Panc1 (cell line): ENCODE results near the gene TCHHL1. TPM values are rescaled to one million over a fixed set of nuclear protein-coding genes. Genes with fewer than 3 reads are reported as not detected.

ENCODE experiments used
- ATAC-seq: fragments of 200-7000 bp; cut with Tn5 transposase; 2 replicates; pipeline ENCODE4 v1.9.1; 2020; ENCODE audit warnings: mild to moderate bottlenecking, moderate library complexity
- BruUV-seq: library from RNA; stranded (reverse); fragments of 400-500 nt; replicated peaks from 2 replicates; lab custom pipeline; 2021; lab: Mats Ljungman, UMichigan
- CTCF ChIA-PET: fragments of 300-600 bp; sonication (Branson Sonifier 250); formaldehyde crosslinking; loops from one replicate; lab custom pipeline; 2022; ENCODE audit warnings: antibody characterized with exemption; lab: Charles Lee
- POLR2A ChIA-PET: fragments of 300-600 bp; sonication (Branson Sonifier 250); formaldehyde crosslinking; loops from one replicate; lab custom pipeline; 2022; ENCODE audit warnings: antibody characterized with exemption; lab: Charles Lee
- DNase-seq: peaks from one replicate; pipeline ENCODE4 v3.0.0-alpha.2; 2010; ENCODE audit warnings: low read depth, low spot score
- H3K27ac ChIP-seq: 2 replicates; pipeline ENCODE4 v1.5.1; 2011; ENCODE audit warnings: mild to moderate bottlenecking, low read length, inconsistent platforms
- H3K27me3 ChIP-seq: fragments of 200-500 bp; sonication (Bioruptor generic); 2 replicates; pipeline ENCODE4 v1.6.0; 2014; ENCODE audit warnings: low read length, inconsistent platforms; ENCODE audit not compliant: control insufficient read depth, insufficient read depth
- H3K36me3 ChIP-seq: fragments of 200-500 bp; sonication (Bioruptor generic); 2 replicates; pipeline ENCODE4 v1.5.1; 2014; ENCODE audit warnings: inconsistent platforms, mild to moderate bottlenecking, low read length, moderate library complexity; ENCODE audit not compliant: control insufficient read depth, insufficient read depth
- H3K4me1 ChIP-seq: 2 replicates; pipeline ENCODE4 v1.5.1; 2011; ENCODE audit warnings: inconsistent platforms, mild to moderate bottlenecking, low read length, moderate library complexity; ENCODE audit not compliant: control insufficient read depth, insufficient read depth
- H3K4me3 ChIP-seq, 2 experiments: 2 replicates each; pipeline ENCODE4 v1.5.1; 2011 to 2012; ENCODE audit warnings: low read depth in 2 of 2, low read length in 2 of 2, mild to moderate bottlenecking in 2 of 2, inconsistent platforms in 1 of 2, moderate library complexity in 1 of 2
- H3K9me3 ChIP-seq: fragments of 200-500 bp; sonication (Bioruptor generic); 2 replicates; pipeline ENCODE4 v1.5.1; 2014; ENCODE audit warnings: low read depth, mild to moderate bottlenecking, inconsistent platforms, low read length, moderate library complexity; ENCODE audit not compliant: control insufficient read depth, insufficient read depth
- CTCF ChIP-seq: fragments of 450-650 bp; IDR thresholded peaks from 2 replicates; pipeline ENCODE4 v1.5.1; 2017; ENCODE audit warnings: mild to moderate bottlenecking
- POLR2AphosphoS5 ChIP-seq: IDR thresholded peaks from 2 replicates; pipeline ENCODE4 v1.6.1; 2012; ENCODE audit warnings: mild to moderate bottlenecking, low read depth, low read length, moderate library complexity
- REST ChIP-seq, 2 experiments: IDR thresholded peaks; 2 replicates each; pipeline ENCODE4 v1.6.1; 2011 to 2012; ENCODE audit warnings: low read depth in 2 of 2, control low read depth in 1 of 2, low read length in 1 of 2, mild to moderate bottlenecking in 1 of 2, moderate library complexity in 1 of 2; ENCODE audit not compliant: insufficient read depth in 1 of 2
- SIN3A ChIP-seq: IDR thresholded peaks from 2 replicates; pipeline ENCODE4 v1.6.1; 2012; ENCODE audit warnings: low read depth, mild to moderate bottlenecking, low read length, moderate library complexity, borderline replicate concordance; ENCODE audit not compliant: insufficient read depth
- TCF7L2 ChIP-seq: IDR thresholded peaks from 2 replicates; pipeline ENCODE4 v1.6.1; 2011; ENCODE audit warnings: mild to moderate bottlenecking, low read depth, low read length, inconsistent platforms
- in situ Hi-C: cut with HindIII; loops from 2 replicates; pipeline ENCODE4 v1.10.0; 2016; ENCODE audit warnings: low sequenced_read_pairs, low pct_unique_long_range_greater_than_20kb
- intact Hi-C: fragments of 100-400 bp; cut with micrococcal nuclease; formaldehyde crosslinking; loops from one replicate; pipeline ENCODE4 v1.10.0; 2022; ENCODE audit not compliant: unreplicated experiment
- total RNA-seq: library from RNA; stranded (reverse); gene quantifications from one replicate; pipeline ENCODE4 v1.2.1, GENCODE V29; 2021; ENCODE audit not compliant: unreplicated experiment

The TCHHL1 gene
- total RNA-seq, 1 experiment from 2014 or later = not detected

GRCh38 chr1:152115344-152115743 is 26.5 kb upstream of the TCHHL1 start, which contains the start of gene TCHH:
TSS of gene TCHH (minus strand) at chr1:152115444. CDS start at chr1:152114080, 1,364 bp downstream.
- no peaks in the 10 kb centered on the region for H3K9me3 ChIP-seq
- no TSS peak for BruUV-seq
- in situ Hi-C loops (no loop called here), intact Hi-C loops (no loop called here)
- TF ChIP-seq TCF7L2 (no peak), CTCF (no peak), POLR2AphosphoS5 (no peak), SIN3A (no peak), REST (IDR thresholded peaks at IDR 0.05; ENCODE audit: insufficient read depth in 1 of 2, low read depth in 2 of 2, low read length in 1 of 2) (no peak)
- no peak within 1 kb of the TSS for H3K27ac ChIP-seq
- CTCF ChIA-PET = no interaction called here
- POLR2A ChIA-PET = no interaction called here
- H3K4me1 ChIP-seq = peaks cover 5% of the 10 kb centered on the region; the same call in 1 of the 2 replicates
- H3K27me3 ChIP-seq = peaks cover 48% of the 10 kb centered on the region
- no peak within 1 kb of the TSS for H3K4me3 ChIP-seq
- H3K36me3 ChIP-seq = no peaks in the 10 kb centered on the region
- DNase-seq (no peak), ATAC-seq (no peak)

- no TSS peak for BruUV-seq
- Histone ChIP-seq H3K4me1 (peaks cover 5% of the 10 kb centered on the region; the same call in 1 of the 2 replicates), H3K27me3 (peaks cover 53% of the 10 kb centered on the region), H3K9me3 (no peaks in the 10 kb centered on the region), H3K36me3 (no peaks in the 10 kb centered on the region), H3K27ac (no peak overlapping the region), H3K4me3 (peak overlapping the region; percentile 53 to 78)
- TF ChIP-seq REST (IDR thresholded peaks at IDR 0.05; ENCODE audit: insufficient read depth in 1 of 2, low read depth in 2 of 2, low read length in 1 of 2) (no peak), CTCF (no peak), POLR2AphosphoS5 (no peak), TCF7L2 (no peak), SIN3A (no peak)
- intact Hi-C loops = loop anchor here (5.0 kb wide), 1 partner anchor 61 kb away; no protein-coding TSS in a partner anchor
- ATAC-seq = no peak
- DNase-seq = no peak
- in situ Hi-C loops = no loop called here
- ChIA-PET CTCF (no interaction called here), POLR2A (interaction anchor here (0.5 kb wide), 1 partner anchor 66 kb away, joined by 6 read pairs; no protein-coding TSS in a partner anchor)
Observed at GRCh38 chr1:152112885-152113432, 24.1 kb upstream of the TCHHL1 start.
